HG02981 (cell line): ENCODE results near the gene RALBP1.

Source experiments
- ATAC-seq: cut with Tn5 transposase; IDR thresholded peaks from one replicate; pipeline ENCODE4 v1.9.1; 2021; ENCODE audit warnings: mild to moderate bottlenecking, moderate library complexity; ENCODE audit not compliant: unreplicated experiment

RALBP1 gene

DNA sequence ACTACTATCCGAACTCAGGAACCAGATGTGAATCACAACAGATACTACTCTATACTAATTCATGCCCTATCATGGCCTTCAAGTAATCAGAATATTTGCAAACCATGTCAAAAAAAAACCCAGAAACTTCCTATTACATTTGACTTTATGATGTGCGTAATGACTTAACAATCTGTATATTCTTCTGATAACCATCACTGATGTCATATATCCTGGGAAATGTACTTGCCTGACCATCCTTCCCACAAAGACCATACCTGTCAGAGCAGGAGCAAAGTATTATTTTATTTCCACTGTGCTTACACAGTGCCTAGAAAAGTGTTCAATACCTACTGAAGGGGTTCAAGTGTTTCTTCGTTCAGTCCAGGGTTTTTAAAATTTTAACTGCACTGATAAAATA lies 111.5 kb downstream of the RALBP1 start:
- ATAC-seq = no peak
